CD14-positive monocyte (primary cell): Measurements from ENCODE around the gene KLHDC2. TPM values are rescaled to one million over a fixed set of nuclear protein-coding genes. Genes with fewer than 3 reads are reported as not detected.
"Not testable (repeated sequence)": the region's sequence is repeated elsewhere in the genome, so short reads cannot be mapped to it uniquely, and the experiment has no call there.

Source experiments
- DNase-seq, 3 donors: peaks; one replicate each; pipeline ENCODE4 v3.0.0-alpha.2; 2011 to 2022
- H2AFZ ChIP-seq: 2 replicates; pipeline ENCODE4 v1.6.0; 2012; ENCODE audit warnings: mild to moderate bottlenecking, low read depth, low read length, inconsistent platforms; ENCODE audit not compliant: insufficient read depth, poor library complexity, severe bottlenecking
- H3K27ac ChIP-seq, 2 donors: 1 replicate in 1 of 2; 2 replicates in 1 of 2; pipeline ENCODE4 v1.5.1; 2012 to 2013; ENCODE audit warnings: low read length in 2 of 2, control low read depth in 1 of 2, inconsistent platforms in 1 of 2, low read depth in 1 of 2, mild to moderate bottlenecking in 1 of 2
- H3K27me3 ChIP-seq, 2 donors: one replicate each; pipeline versions ENCODE4 v1.6.0 to v1.6.1; 2011 to 2013; ENCODE audit warnings: low read length in 2 of 2; ENCODE audit not compliant: control insufficient read depth in 2 of 2, insufficient read depth in 2 of 2
- H3K36me3 ChIP-seq, 2 donors: replicated peaks in 1 of 2; 1 replicate in 1 of 2; 2 replicates in 1 of 2; pipeline versions ENCODE4 v1.5.1 to v1.6.1; 2012 to 2013; ENCODE audit warnings: low read length in 2 of 2, control low read depth in 1 of 2, inconsistent platforms in 1 of 2, mild to moderate bottlenecking in 1 of 2; ENCODE audit not compliant: insufficient read depth in 2 of 2, control insufficient read depth in 1 of 2
- H3K4me1 ChIP-seq, 2 donors: 1 replicate in 1 of 2; 2 replicates in 1 of 2; pipeline versions ENCODE4 v1.5.1 to v1.6.1; 2012 to 2013; ENCODE audit warnings: low read length in 2 of 2, control low read depth in 1 of 2, inconsistent platforms in 1 of 2, mild to moderate bottlenecking in 1 of 2, moderate library complexity in 1 of 2; ENCODE audit not compliant: insufficient read depth in 2 of 2, control insufficient read depth in 1 of 2
- H3K4me2 ChIP-seq: replicated peaks from 2 replicates; pipeline ENCODE3; 2012; ENCODE audit warnings: low read length, moderate library complexity, mild to moderate bottlenecking; ENCODE audit not compliant: poor library complexity, severe bottlenecking; ENCODE audit errors: extremely low read depth
- H3K4me3 ChIP-seq, 3 experiments: fragments of 200-600 bp in 1 of 3; sonication (generic) in 1 of 3; replicated peaks in 1 of 3; 1 replicate in 2 of 3; 2 replicates in 1 of 3; pipeline ENCODE4 v1.5.1; 2011 to 2013; ENCODE audit warnings: low read length in 3 of 3, mild to moderate bottlenecking in 3 of 3, control low read depth in 2 of 3, low read depth in 2 of 3, inconsistent platforms in 1 of 3, moderate library complexity in 1 of 3
- H3K79me2 ChIP-seq: 2 replicates; pipeline ENCODE4 v1.6.0; 2012; ENCODE audit warnings: mild to moderate bottlenecking, control low read depth, inconsistent platforms, low read length, moderate library complexity; ENCODE audit not compliant: insufficient read depth
- H3K9ac ChIP-seq: 2 replicates; pipeline ENCODE4 v1.6.0; 2017; ENCODE audit warnings: low read length, mild to moderate bottlenecking; ENCODE audit not compliant: insufficient read depth, poor library complexity, severe bottlenecking
- H3K9me3 ChIP-seq, 2 donors: replicated peaks in 1 of 2; 1 replicate in 1 of 2; 2 replicates in 1 of 2; pipeline versions ENCODE4 v1.5.1 to v1.6.1; 2012 to 2013; ENCODE audit warnings: low read length in 2 of 2, control low read depth in 1 of 2; ENCODE audit not compliant: control insufficient read depth in 1 of 2, insufficient read depth in 1 of 2
- H4K20me1 ChIP-seq: 2 replicates; pipeline ENCODE4 v1.6.0; 2012; ENCODE audit warnings: mild to moderate bottlenecking, low read length, control low read depth, moderate library complexity; ENCODE audit not compliant: insufficient read depth
- H3K27ac Mint-ChIP-seq, 7 donors: one replicate each; pipeline ENCODE4 v1.8.0; 2020; ENCODE audit warnings: mild to moderate bottlenecking in 7 of 7, mixed read lengths in 7 of 7, moderate library complexity in 6 of 7, inconsistent platforms in 2 of 7
- H3K27me3 Mint-ChIP-seq, 3 donors: one replicate each; pipeline ENCODE4 v1.8.0; 2021 to 2022; ENCODE audit warnings: low read depth in 3 of 3, mild to moderate bottlenecking in 3 of 3, mixed read lengths in 3 of 3, moderate library complexity in 3 of 3, inconsistent platforms in 1 of 3
- H3K36me3 Mint-ChIP-seq, 2 donors: one replicate each; pipeline ENCODE4 v1.8.0; 2020; ENCODE audit warnings: mixed read lengths in 2 of 2, inconsistent platforms in 1 of 2, mild to moderate bottlenecking in 1 of 2
- H3K4me1 Mint-ChIP-seq: one replicate; pipeline ENCODE4 v1.8.0; 2020; ENCODE audit warnings: mild to moderate bottlenecking, mixed read lengths
- H3K4me3 Mint-ChIP-seq, 2 donors: one replicate each; pipeline ENCODE4 v1.8.0; 2020; ENCODE audit warnings: mild to moderate bottlenecking in 2 of 2, mixed read lengths in 2 of 2, moderate library complexity in 1 of 2
- H3K9me3 Mint-ChIP-seq, 7 donors: one replicate each; pipeline ENCODE4 v1.8.0; 2020 to 2022; ENCODE audit warnings: mixed read lengths in 7 of 7, mild to moderate bottlenecking in 6 of 7, moderate library complexity in 6 of 7, inconsistent platforms in 2 of 7
- CTCF ChIP-seq: fragments of 200-600 bp; IDR thresholded peaks from one replicate; pipeline ENCODE4 v1.8.0; 2022; ENCODE audit warnings: antibody characterized with exemption, mild to moderate bottlenecking
- WGBS: methylation state at CpG from one replicate; pipeline ENCODE4 v1.1.5; 2013; ENCODE audit warnings: missing lambda C conversion rate; ENCODE audit not compliant: insufficient coverage; 5-methylcytosine and 5-hydroxymethylcytosine counted together
- intact Hi-C, 2 donors: fragments of 100-400 bp; cut with micrococcal nuclease; formaldehyde crosslinking; loops; one replicate each; pipeline versions ENCODE4 v1.15.0 to v1.15.1; 2023
- polyA plus RNA-seq, 3 donors: library from polyadenylated mRNA; depleted of rRNA in 1 of 3; unstranded in 2 of 3; stranded (reverse) in 1 of 3; fragments of 300-500 nt in 2 of 3; fragments of >200 nt in 1 of 3; fragmentation: Illumina TruSeq in 2 of 3; gene quantifications; 1 replicate in 2 of 3; 2 replicates in 1 of 3; pipeline ENCODE4 v1.2.3, GENCODE V29; 2012 to 2021

KLHDC2 gene
- polyA plus RNA-seq, 3 donors: 27.3 to 45.9 (median 43.1) TPM

GRCh38 chr14:49732896-49733295 lies 35.1 kb upstream of the KLHDC2 start:
- no peaks in the 10 kb centered on the region for H3K4me1 Mint-ChIP-seq
- H3K4me3 Mint-ChIP-seq: no peak overlapping the region
- H3K36me3 ChIP-seq: peaks cover 0 to 4% of the 10 kb centered on the region in 2 donors
- TF ChIP-seq CTCF: no peak
- no peak for DNase-seq
- H3K9me3 ChIP-seq: no peaks in the 10 kb centered on the region
- H2AFZ ChIP-seq: no peak overlapping the region
- H4K20me1 ChIP-seq: no peaks in the 10 kb centered on the region
- no peak overlapping the region for H3K4me3 ChIP-seq
- no peak overlapping the region for H3K4me2 ChIP-seq
- peak overlapping the region in 1 of 7 donors; percentile 51 for H3K27ac Mint-ChIP-seq
- no peaks in the 10 kb centered on the region for H3K79me2 ChIP-seq
- H3K36me3 Mint-ChIP-seq: peaks cover 6 to 18% of the 10 kb centered on the region in 2 donors
- no peaks in the 10 kb centered on the region for H3K9me3 Mint-ChIP-seq
- intact Hi-C loops: no loop called here
- H3K4me1 ChIP-seq: no peaks in the 10 kb centered on the region
- H3K27me3 Mint-ChIP-seq: no peaks in the 10 kb centered on the region
- no peak overlapping the region for H3K9ac ChIP-seq
- no peaks in the 10 kb centered on the region for H3K27me3 ChIP-seq
- H3K27ac ChIP-seq: no peak overlapping the region
- WGBS: 100% methylated on average over 1 of the region's 3 CpGs

- H3K36me3 Mint-ChIP-seq: peaks cover 5 to 17% of the 10 kb centered on the region in 2 donors
- Histone ChIP-seq H3K4me3 (no peak overlapping the region), H3K79me2 (no peaks in the 10 kb centered on the region), H3K9me3 (no peaks in the 10 kb centered on the region), H2AFZ (no peak overlapping the region), H3K9ac (no peak overlapping the region), H3K27me3 (no peaks in the 10 kb centered on the region), H4K20me1 (no peaks in the 10 kb centered on the region), H3K4me2 (no peak overlapping the region), H3K36me3 (peaks cover 0 to 4% of the 10 kb centered on the region in 2 donors), H3K4me1 (no peaks in the 10 kb centered on the region), H3K27ac (no peak overlapping the region)
- no peaks in the 10 kb centered on the region for H3K9me3 Mint-ChIP-seq
- H3K27ac Mint-ChIP-seq: no peak overlapping the region
- no peak for DNase-seq
- intact Hi-C loops: no loop called here
- no peak overlapping the region for H3K4me3 Mint-ChIP-seq
- H3K4me1 Mint-ChIP-seq: no peaks in the 10 kb centered on the region
- no peak for TF ChIP-seq CTCF
- H3K27me3 Mint-ChIP-seq: no peaks in the 10 kb centered on the region
Observed at GRCh38 chr14:49733836-49734235, 34.1 kb upstream of the KLHDC2 start.

GRCh38 chr14:49735669-49736068 lies 32.3 kb upstream of the KLHDC2 start:
- H3K4me1 Mint-ChIP-seq, H3K4me3 Mint-ChIP-seq, intact Hi-C loops, H3K27ac ChIP-seq, H2AFZ ChIP-seq, H3K79me2 ChIP-seq, H3K4me3 ChIP-seq, H3K9me3 Mint-ChIP-seq, H4K20me1 ChIP-seq, H3K9ac ChIP-seq, H3K9me3 ChIP-seq, H3K36me3 ChIP-seq, H3K27me3 ChIP-seq, DNase-seq, H3K4me1 ChIP-seq, H3K27me3 Mint-ChIP-seq, H3K4me2 ChIP-seq: not testable (repeated sequence)
- H3K27ac Mint-ChIP-seq: peak overlapping the region in 1 of 7 donors; percentile 43
- WGBS: 83% methylated on average over 2 of the region's 4 CpGs
- peaks cover 7 to 19% of the 10 kb centered on the region in 2 donors for H3K36me3 Mint-ChIP-seq
